Measurements from ENCODE around the gene IGFN1. TPM values are rescaled to one million over a fixed set of nuclear protein-coding genes. Genes with fewer than 3 reads are reported as not detected.

The IGFN1 gene
- total and polyA plus RNA-seq, 7 donors: 2.7 to 442 (median 33.1) TPM

- Histone ChIP-seq H3K27ac (no peak overlapping the region), H3K27me3 (ENCODE audit: insufficient read depth in 3 of 3, low read length in 2 of 3) (peaks cover 0 to 16% (median 13%) of the 10 kb centered on the region in 3 donors), H3K4me1 (no peaks in the 10 kb centered on the region), H3K4me3 (no peak overlapping the region), H3K36me3 (ENCODE audit: insufficient read depth in 1 of 2, low read depth in 1 of 2) (no peaks in the 10 kb centered on the region), H3K9me3 (no peaks in the 10 kb centered on the region)
- 94 to 98% (median 97%) methylated on average over 8 of the region's 8 CpGs for WGBS, 3 donors
- DNase-seq (no peak), ATAC-seq (no peak)
- intact Hi-C loops (cut with DNase I): no loop called here
- TF ChIP-seq, protein P1, sequence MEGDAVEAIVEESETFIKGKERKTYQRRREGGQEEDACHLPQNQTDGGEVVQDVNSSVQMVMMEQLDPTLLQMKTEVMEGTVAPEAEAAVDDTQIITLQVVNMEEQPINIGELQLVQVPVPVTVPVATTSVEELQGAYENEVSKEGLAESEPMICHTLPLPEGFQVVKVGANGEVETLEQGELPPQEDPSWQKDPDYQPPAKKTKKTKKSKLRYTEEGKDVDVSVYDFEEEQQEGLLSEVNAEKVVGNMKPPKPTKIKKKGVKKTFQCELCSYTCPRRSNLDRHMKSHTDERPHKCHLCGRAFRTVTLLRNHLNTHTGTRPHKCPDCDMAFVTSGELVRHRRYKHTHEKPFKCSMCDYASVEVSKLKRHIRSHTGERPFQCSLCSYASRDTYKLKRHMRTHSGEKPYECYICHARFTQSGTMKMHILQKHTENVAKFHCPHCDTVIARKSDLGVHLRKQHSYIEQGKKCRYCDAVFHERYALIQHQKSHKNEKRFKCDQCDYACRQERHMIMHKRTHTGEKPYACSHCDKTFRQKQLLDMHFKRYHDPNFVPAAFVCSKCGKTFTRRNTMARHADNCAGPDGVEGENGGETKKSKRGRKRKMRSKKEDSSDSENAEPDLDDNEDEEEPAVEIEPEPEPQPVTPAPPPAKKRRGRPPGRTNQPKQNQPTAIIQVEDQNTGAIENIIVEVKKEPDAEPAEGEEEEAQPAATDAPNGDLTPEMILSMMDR (IDR thresholded peaks at IDR 0.05): no peak
These were observed 71.3 kb downstream of the IGFN1 start for GRCh38 chr1:201261771-201262547.

DNA sequence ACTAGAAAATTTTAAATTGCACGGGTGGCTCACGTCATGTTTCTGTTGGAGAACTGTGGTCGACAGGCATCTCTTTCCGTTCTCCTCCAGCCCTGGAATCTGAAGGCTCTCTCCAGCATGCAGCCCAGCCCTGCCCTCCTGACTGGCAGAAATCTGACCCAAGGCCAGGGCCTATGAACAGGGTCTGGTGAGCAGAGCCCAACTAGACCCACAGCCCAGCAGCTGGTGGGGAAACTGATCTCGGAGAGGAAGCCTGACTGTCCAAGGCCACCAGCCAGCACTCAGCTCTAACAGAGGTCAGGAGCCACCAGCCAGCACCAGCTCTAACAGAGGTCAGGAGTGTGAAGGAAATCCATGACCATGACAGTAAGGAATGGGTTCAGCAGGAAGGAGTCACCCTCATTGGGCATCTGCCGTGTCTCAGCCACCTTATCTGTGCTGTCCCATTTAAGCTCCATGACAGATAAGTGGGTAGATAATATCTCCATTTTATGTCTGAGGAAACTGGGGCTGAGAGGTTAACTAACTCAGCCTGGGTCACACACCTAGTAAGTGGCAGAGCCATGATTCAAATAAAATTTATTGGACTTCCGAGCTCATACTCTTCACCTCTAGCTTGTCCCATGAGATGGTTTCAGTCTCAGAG, 72.5 kb downstream of the IGFN1 start:
- Histone ChIP-seq H3K9me3 (no peaks in the 10 kb centered on the region), H3K36me3 (ENCODE audit: insufficient read depth in 1 of 2, low read depth in 1 of 2) (no peaks in the 10 kb centered on the region), H3K27ac (no peak overlapping the region), H3K4me1 (no peaks in the 10 kb centered on the region), H3K4me3 (no peak overlapping the region), H3K27me3 (ENCODE audit: insufficient read depth in 3 of 3, low read length in 2 of 3) (peaks cover 0 to 20% (median 13%) of the 10 kb centered on the region in 3 donors)
- intact Hi-C loops (cut with DNase I): no loop called here
- 82 to 85% (median 83%) methylated on average over 7 of the region's 7 CpGs for WGBS, 3 donors
- no peak for DNase-seq
- TF ChIP-seq, protein P1 (IDR thresholded peaks at IDR 0.05): no peak
- ATAC-seq: no peak

- WGBS, 3 donors: 94 to 97% (median 96%) methylated on average over 6 of the region's 6 CpGs
These were observed 73.4 kb downstream of the IGFN1 start for GRCh38 chr1:201264072-201264471.

GRCh38 chr1:201264554-201264953, 73.9 kb downstream of the IGFN1 start:
- H3K4me3 ChIP-seq: no peak overlapping the region
- intact Hi-C loops (cut with DNase I): no loop called here
- no peaks in the 10 kb centered on the region for H3K4me1 ChIP-seq
- H3K27ac ChIP-seq: no peak overlapping the region
- no peaks in the 10 kb centered on the region for H3K36me3 ChIP-seq (ENCODE audit: insufficient read depth in 1 of 2, low read depth in 1 of 2)
- TF ChIP-seq, protein P1 (IDR thresholded peaks at IDR 0.05): no peak
- no peaks in the 10 kb centered on the region for H3K9me3 ChIP-seq
- WGBS, 3 donors: 60 to 73% (median 71%) methylated on average over 4 of the region's 4 CpGs
- DNase-seq (no peak), ATAC-seq (no peak)
- H3K27me3 ChIP-seq (ENCODE audit: insufficient read depth in 3 of 3, low read length in 2 of 3): peaks cover 0 to 23% (median 13%) of the 10 kb centered on the region in 3 donors

More at GRCh38 chr1:201264072-201264471, 73.4 kb downstream of the IGFN1 start:
- TF ChIP-seq, protein P1 (IDR thresholded peaks at IDR 0.05): no peak
- Histone ChIP-seq H3K4me3 (no peak overlapping the region), H3K9me3 (no peaks in the 10 kb centered on the region), H3K27me3 (ENCODE audit: insufficient read depth in 3 of 3, low read length in 2 of 3) (peaks cover 0 to 24% (median 13%) of the 10 kb centered on the region in 3 donors), H3K36me3 (ENCODE audit: insufficient read depth in 1 of 2, low read depth in 1 of 2) (no peaks in the 10 kb centered on the region), H3K27ac (no peak overlapping the region), H3K4me1 (no peaks in the 10 kb centered on the region)
- DNase-seq (no peak), ATAC-seq (no peak)
- intact Hi-C loops (cut with DNase I): no loop called here

All from psoas muscle (tissue), 8 donors.